CD14-positive monocyte (primary cell): ENCODE results near the gene GJC1. TPM values are rescaled to one million over a fixed set of nuclear protein-coding genes. Genes with fewer than 3 reads are reported as not detected.
A peak's percentile ranks its signal among the peaks of the same experiment; 100 is the strongest.

Experiments
- DNase-seq, 3 donors: peaks; one replicate each; pipeline ENCODE4 v3.0.0-alpha.2; 2011 to 2022
- H2AFZ ChIP-seq: 2 replicates; pipeline ENCODE4 v1.6.0; 2012; ENCODE audit warnings: mild to moderate bottlenecking, low read depth, low read length, inconsistent platforms; ENCODE audit not compliant: insufficient read depth, poor library complexity, severe bottlenecking
- H3K27ac ChIP-seq, 2 donors: 1 replicate in 1 of 2; 2 replicates in 1 of 2; pipeline ENCODE4 v1.5.1; 2012 to 2013; ENCODE audit warnings: low read length in 2 of 2, control low read depth in 1 of 2, inconsistent platforms in 1 of 2, low read depth in 1 of 2, mild to moderate bottlenecking in 1 of 2
- H3K27me3 ChIP-seq, 2 donors: one replicate each; pipeline versions ENCODE4 v1.6.0 to v1.6.1; 2011 to 2013; ENCODE audit warnings: low read length in 2 of 2; ENCODE audit not compliant: control insufficient read depth in 2 of 2, insufficient read depth in 2 of 2
- H3K36me3 ChIP-seq, 2 donors: replicated peaks in 1 of 2; 1 replicate in 1 of 2; 2 replicates in 1 of 2; pipeline versions ENCODE4 v1.5.1 to v1.6.1; 2012 to 2013; ENCODE audit warnings: low read length in 2 of 2, control low read depth in 1 of 2, inconsistent platforms in 1 of 2, mild to moderate bottlenecking in 1 of 2; ENCODE audit not compliant: insufficient read depth in 2 of 2, control insufficient read depth in 1 of 2
- H3K4me1 ChIP-seq, 2 donors: 1 replicate in 1 of 2; 2 replicates in 1 of 2; pipeline versions ENCODE4 v1.5.1 to v1.6.1; 2012 to 2013; ENCODE audit warnings: low read length in 2 of 2, control low read depth in 1 of 2, inconsistent platforms in 1 of 2, mild to moderate bottlenecking in 1 of 2, moderate library complexity in 1 of 2; ENCODE audit not compliant: insufficient read depth in 2 of 2, control insufficient read depth in 1 of 2
- H3K4me2 ChIP-seq: replicated peaks from 2 replicates; pipeline ENCODE3; 2012; ENCODE audit warnings: low read length, moderate library complexity, mild to moderate bottlenecking; ENCODE audit not compliant: poor library complexity, severe bottlenecking; ENCODE audit errors: extremely low read depth
- H3K4me3 ChIP-seq, 3 experiments: fragments of 200-600 bp in 1 of 3; sonication (generic) in 1 of 3; replicated peaks in 1 of 3; 1 replicate in 2 of 3; 2 replicates in 1 of 3; pipeline ENCODE4 v1.5.1; 2011 to 2013; ENCODE audit warnings: low read length in 3 of 3, mild to moderate bottlenecking in 3 of 3, control low read depth in 2 of 3, low read depth in 2 of 3, inconsistent platforms in 1 of 3, moderate library complexity in 1 of 3
- H3K79me2 ChIP-seq: 2 replicates; pipeline ENCODE4 v1.6.0; 2012; ENCODE audit warnings: mild to moderate bottlenecking, control low read depth, inconsistent platforms, low read length, moderate library complexity; ENCODE audit not compliant: insufficient read depth
- H3K9ac ChIP-seq: 2 replicates; pipeline ENCODE4 v1.6.0; 2017; ENCODE audit warnings: low read length, mild to moderate bottlenecking; ENCODE audit not compliant: insufficient read depth, poor library complexity, severe bottlenecking
- H3K9me3 ChIP-seq, 2 donors: replicated peaks in 1 of 2; 1 replicate in 1 of 2; 2 replicates in 1 of 2; pipeline versions ENCODE4 v1.5.1 to v1.6.1; 2012 to 2013; ENCODE audit warnings: low read length in 2 of 2, control low read depth in 1 of 2; ENCODE audit not compliant: control insufficient read depth in 1 of 2, insufficient read depth in 1 of 2
- H4K20me1 ChIP-seq: 2 replicates; pipeline ENCODE4 v1.6.0; 2012; ENCODE audit warnings: mild to moderate bottlenecking, low read length, control low read depth, moderate library complexity; ENCODE audit not compliant: insufficient read depth
- H3K27ac Mint-ChIP-seq, 7 donors: one replicate each; pipeline ENCODE4 v1.8.0; 2020; ENCODE audit warnings: mild to moderate bottlenecking in 7 of 7, mixed read lengths in 7 of 7, moderate library complexity in 6 of 7, inconsistent platforms in 2 of 7
- H3K27me3 Mint-ChIP-seq, 3 donors: one replicate each; pipeline ENCODE4 v1.8.0; 2021 to 2022; ENCODE audit warnings: low read depth in 3 of 3, mild to moderate bottlenecking in 3 of 3, mixed read lengths in 3 of 3, moderate library complexity in 3 of 3, inconsistent platforms in 1 of 3
- H3K36me3 Mint-ChIP-seq, 2 donors: one replicate each; pipeline ENCODE4 v1.8.0; 2020; ENCODE audit warnings: mixed read lengths in 2 of 2, inconsistent platforms in 1 of 2, mild to moderate bottlenecking in 1 of 2
- H3K4me1 Mint-ChIP-seq: one replicate; pipeline ENCODE4 v1.8.0; 2020; ENCODE audit warnings: mild to moderate bottlenecking, mixed read lengths
- H3K4me3 Mint-ChIP-seq, 2 donors: one replicate each; pipeline ENCODE4 v1.8.0; 2020; ENCODE audit warnings: mild to moderate bottlenecking in 2 of 2, mixed read lengths in 2 of 2, moderate library complexity in 1 of 2
- H3K9me3 Mint-ChIP-seq, 7 donors: one replicate each; pipeline ENCODE4 v1.8.0; 2020 to 2022; ENCODE audit warnings: mixed read lengths in 7 of 7, mild to moderate bottlenecking in 6 of 7, moderate library complexity in 6 of 7, inconsistent platforms in 2 of 7
- WGBS: methylation state at CpG from one replicate; pipeline ENCODE4 v1.1.5; 2013; ENCODE audit warnings: missing lambda C conversion rate; ENCODE audit not compliant: insufficient coverage; 5-methylcytosine and 5-hydroxymethylcytosine counted together
- intact Hi-C, 2 donors: fragments of 100-400 bp; cut with micrococcal nuclease; formaldehyde crosslinking; loops; one replicate each; pipeline versions ENCODE4 v1.15.0 to v1.15.1; 2023
- polyA plus RNA-seq, 3 donors: library from polyadenylated mRNA; depleted of rRNA in 1 of 3; unstranded in 2 of 3; stranded (reverse) in 1 of 3; fragments of 300-500 nt in 2 of 3; fragments of >200 nt in 1 of 3; fragmentation: Illumina TruSeq in 2 of 3; gene quantifications; 1 replicate in 2 of 3; 2 replicates in 1 of 3; pipeline ENCODE4 v1.2.3, GENCODE V29; 2012 to 2021
- TF ChIP-seq, protein P1 (sequence below): fragments of 200-600 bp; IDR thresholded peaks from one replicate; pipeline ENCODE4 v1.8.0; 2022; ENCODE audit warnings: antibody characterized with exemption, mild to moderate bottlenecking

The GJC1 gene
- polyA plus RNA-seq, 3 donors: not detected

DNA sequence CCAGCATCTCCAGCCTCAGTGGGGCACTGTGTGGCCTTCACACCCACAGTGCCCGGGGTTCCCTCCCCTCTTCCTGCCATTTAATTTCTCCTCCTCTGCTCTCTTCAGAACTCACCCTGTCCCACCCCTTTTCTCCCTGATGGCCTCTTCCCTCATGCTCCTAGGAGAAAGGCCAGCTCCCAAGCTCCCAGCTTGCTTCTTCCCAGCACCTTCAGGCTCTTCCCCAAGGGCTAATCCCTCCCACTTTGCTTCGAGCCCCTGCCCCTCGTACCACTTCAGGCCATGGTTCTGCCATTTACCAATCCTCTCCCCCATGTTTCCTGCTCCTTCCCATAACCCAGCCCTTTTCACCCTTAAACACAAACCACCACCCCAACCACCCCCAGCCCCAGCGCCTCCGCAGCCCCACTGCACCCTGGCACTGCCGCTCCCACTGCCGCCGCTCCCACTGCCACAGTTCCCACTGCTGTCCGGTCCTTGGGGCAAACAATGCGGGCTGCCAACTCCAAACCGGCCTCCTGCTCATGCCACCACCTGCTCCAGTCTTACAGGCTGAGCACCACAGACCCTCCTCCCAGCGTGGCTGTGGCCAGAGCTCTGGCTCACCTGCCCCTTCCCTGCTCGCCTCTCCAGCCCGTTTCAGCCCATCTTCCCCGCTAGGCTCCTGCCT lies 42.7 kb downstream of the GJC1 start:
- 90% methylated on average over 14 of the region's 15 CpGs for WGBS
- Histone ChIP-seq H4K20me1 (no peaks in the 10 kb centered on the region), H3K4me1 (no peaks in the 10 kb centered on the region), H2AFZ (no peak overlapping the region), H3K4me3 (no peak overlapping the region), H3K4me2 (no peak overlapping the region), H3K27me3 (no peaks in the 10 kb centered on the region), H3K79me2 (no peaks in the 10 kb centered on the region), H3K9me3 (no peaks in the 10 kb centered on the region), H3K27ac (no peak overlapping the region), H3K9ac (no peak overlapping the region), H3K36me3 (no peaks in the 10 kb centered on the region)
- H3K36me3 Mint-ChIP-seq: no peaks in the 10 kb centered on the region
- peaks cover 4 to 28% (median 8%) of the 10 kb centered on the region in 3 donors for H3K27me3 Mint-ChIP-seq
- H3K4me1 Mint-ChIP-seq: no peaks in the 10 kb centered on the region
- peak overlapping the region in 1 of 2 donors; percentile 35 for H3K4me3 Mint-ChIP-seq
- TF ChIP-seq, protein P1, sequence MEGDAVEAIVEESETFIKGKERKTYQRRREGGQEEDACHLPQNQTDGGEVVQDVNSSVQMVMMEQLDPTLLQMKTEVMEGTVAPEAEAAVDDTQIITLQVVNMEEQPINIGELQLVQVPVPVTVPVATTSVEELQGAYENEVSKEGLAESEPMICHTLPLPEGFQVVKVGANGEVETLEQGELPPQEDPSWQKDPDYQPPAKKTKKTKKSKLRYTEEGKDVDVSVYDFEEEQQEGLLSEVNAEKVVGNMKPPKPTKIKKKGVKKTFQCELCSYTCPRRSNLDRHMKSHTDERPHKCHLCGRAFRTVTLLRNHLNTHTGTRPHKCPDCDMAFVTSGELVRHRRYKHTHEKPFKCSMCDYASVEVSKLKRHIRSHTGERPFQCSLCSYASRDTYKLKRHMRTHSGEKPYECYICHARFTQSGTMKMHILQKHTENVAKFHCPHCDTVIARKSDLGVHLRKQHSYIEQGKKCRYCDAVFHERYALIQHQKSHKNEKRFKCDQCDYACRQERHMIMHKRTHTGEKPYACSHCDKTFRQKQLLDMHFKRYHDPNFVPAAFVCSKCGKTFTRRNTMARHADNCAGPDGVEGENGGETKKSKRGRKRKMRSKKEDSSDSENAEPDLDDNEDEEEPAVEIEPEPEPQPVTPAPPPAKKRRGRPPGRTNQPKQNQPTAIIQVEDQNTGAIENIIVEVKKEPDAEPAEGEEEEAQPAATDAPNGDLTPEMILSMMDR: no peak
- no peaks in the 10 kb centered on the region for H3K9me3 Mint-ChIP-seq
- DNase-seq: no peak
- no peak overlapping the region for H3K27ac Mint-ChIP-seq
- intact Hi-C loops: no loop called here

- H3K27ac Mint-ChIP-seq: no peak overlapping the region
- intact Hi-C loops: no loop called here
- no peak overlapping the region for H3K4me3 Mint-ChIP-seq
- H3K27me3 Mint-ChIP-seq: peaks cover 4 to 28% (median 8%) of the 10 kb centered on the region in 3 donors
- 83% methylated on average over 12 of the region's 16 CpGs for WGBS
- H3K4me1 Mint-ChIP-seq: no peaks in the 10 kb centered on the region
- Histone ChIP-seq H3K9ac (no peak overlapping the region), H4K20me1 (no peaks in the 10 kb centered on the region), H3K4me1 (no peaks in the 10 kb centered on the region), H3K9me3 (no peaks in the 10 kb centered on the region), H3K27me3 (no peaks in the 10 kb centered on the region), H2AFZ (no peak overlapping the region), H3K36me3 (no peaks in the 10 kb centered on the region), H3K4me3 (no peak overlapping the region), H3K4me2 (no peak overlapping the region), H3K79me2 (no peaks in the 10 kb centered on the region), H3K27ac (no peak overlapping the region)
- no peaks in the 10 kb centered on the region for H3K9me3 Mint-ChIP-seq
- TF ChIP-seq, protein P1: no peak
- no peaks in the 10 kb centered on the region for H3K36me3 Mint-ChIP-seq
- no peak for DNase-seq
Measured at GRCh38 chr17:44786551-44787081, 43.5 kb downstream of the GJC1 start.
